AG09309 (cell line): ENCODE data around the gene MYBBP1A.

Source experiments
- DNase-seq: peaks from one replicate; pipeline ENCODE4 v3.0.0-alpha.2; 2010; ENCODE audit warnings: low read depth
- H3K4me3 ChIP-seq: 2 replicates; pipeline ENCODE4 v1.5.1; 2011; ENCODE audit warnings: mild to moderate bottlenecking, low read depth, low read length, moderate library complexity; ENCODE audit not compliant: control insufficient read depth
- CTCF ChIP-seq: IDR thresholded peaks from 2 replicates; pipeline ENCODE4 v1.5.1; 2011; ENCODE audit warnings: mild to moderate bottlenecking, low read depth, low read length, inconsistent platforms; ENCODE audit not compliant: insufficient read depth, control insufficient read depth; ENCODE audit errors: missing control alignments

MYBBP1A gene

GRCh38 chr17:4577386-4577993 is 22.3 kb upstream of the MYBBP1A start:
- no peak for DNase-seq
- no peak overlapping the region for H3K4me3 ChIP-seq
- no peak for TF ChIP-seq CTCF

GRCh38 chr17:4576729-4577322 is 21.6 kb upstream of the MYBBP1A start:
- DNase-seq = no peak
- no peak overlapping the region for H3K4me3 ChIP-seq
- no peak for TF ChIP-seq CTCF

- no peak overlapping the region for H3K4me3 ChIP-seq
- no peak for DNase-seq
- TF ChIP-seq CTCF = no peak
Observed at GRCh38 chr17:4576161-4576558, 21.0 kb upstream of the MYBBP1A start.

- no peak for TF ChIP-seq CTCF
- DNase-seq = no peak
- no peak overlapping the region for H3K4me3 ChIP-seq
Observed at GRCh38 chr17:4574448-4575045, 19.4 kb upstream of the MYBBP1A start.

GRCh38 chr17:4573669-4574068 is 18.5 kb upstream of the MYBBP1A start:
- DNase-seq = no peak
- no peak overlapping the region for H3K4me3 ChIP-seq
- no peak for TF ChIP-seq CTCF

- TF ChIP-seq CTCF = no peak
- H3K4me3 ChIP-seq = no peak overlapping the region
- DNase-seq = no peak
Observed at GRCh38 chr17:4573115-4573514, 17.9 kb upstream of the MYBBP1A start.

- TF ChIP-seq CTCF = no peak
- DNase-seq = no peak
- H3K4me3 ChIP-seq = no peak overlapping the region
Observed at GRCh38 chr17:4572131-4572530, 16.9 kb upstream of the MYBBP1A start.
